Measurements from ENCODE around the gene FUT6.
A peak's percentile ranks its signal among the peaks of the same experiment; 100 is the strongest.

FUT6 gene

DNA sequence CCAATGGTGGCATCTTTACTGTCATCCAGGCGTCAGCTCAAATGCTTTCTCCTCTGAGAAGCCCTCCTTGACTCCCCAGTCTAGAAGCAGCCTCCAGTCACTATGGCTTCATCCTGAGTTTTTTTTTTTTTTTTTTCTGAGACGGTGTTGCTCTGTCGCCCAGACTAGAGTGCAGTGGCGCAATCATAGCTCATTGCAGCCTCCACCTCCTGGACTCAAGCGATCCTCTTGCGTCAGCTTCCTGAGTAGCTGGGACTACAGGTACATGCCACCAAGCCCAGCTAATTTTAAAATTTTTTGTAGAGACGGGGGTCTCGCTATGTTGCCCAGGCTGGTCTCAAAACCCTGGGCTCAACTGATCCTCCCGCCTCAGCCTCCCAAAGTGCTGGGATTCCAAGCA is 30.4 kb downstream of the FUT6 start:
- TF ChIP-seq FOXM1 (IDR thresholded peaks at IDR 0.05; ENCODE audit: borderline replicate concordance, low read depth) (no peak), CEBPB (IDR thresholded peaks at IDR 0.05) (peak; percentile 37; the same call in 1 of the 2 replicates), RAD21 (IDR thresholded peaks at IDR 0.05; ENCODE audit: low read depth) (no peak), NFIC (IDR thresholded peaks at IDR 0.05) (no peak)

- no peak for TF ChIP-seq TCF12 (IDR thresholded peaks at IDR 0.05; ENCODE audit: low read depth)
- no peak for TF ChIP-seq EP300 (IDR thresholded peaks at IDR 0.05; ENCODE audit: borderline replicate concordance)
- TF ChIP-seq NFIC (IDR thresholded peaks at IDR 0.05), result no peak
Observed at GRCh38 chr19:5808120-5808816, 31.2 kb downstream of the FUT6 start.

DNA sequence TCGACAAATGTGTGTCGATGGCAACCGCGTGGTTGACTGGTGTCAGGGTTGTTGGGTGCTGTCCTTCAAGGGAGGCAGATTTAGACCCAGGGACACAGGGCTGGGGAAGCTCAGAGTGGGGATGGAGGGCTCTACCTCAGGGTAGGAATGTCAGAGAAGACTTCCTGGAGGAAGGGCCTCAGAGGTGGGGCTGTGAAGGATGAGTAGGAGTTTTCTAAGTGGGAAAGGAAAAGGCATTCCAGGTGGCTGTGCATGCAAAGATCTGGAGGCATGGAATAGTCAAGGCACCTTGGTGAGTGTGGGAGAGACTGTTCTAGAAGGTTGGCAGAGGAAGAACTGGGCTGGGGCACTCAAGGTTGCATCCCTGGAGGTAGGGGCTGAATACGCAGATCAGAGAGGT is 32.6 kb downstream of the FUT6 start:
- TF ChIP-seq FOXM1 (IDR thresholded peaks at IDR 0.05; ENCODE audit: borderline replicate concordance, low read depth) (no peak), RAD21 (IDR thresholded peaks at IDR 0.05; ENCODE audit: low read depth) (no peak), TEAD4 (IDR thresholded peaks at IDR 0.05) (no peak), YY1 (IDR thresholded peaks at IDR 0.05; ENCODE audit: low read depth) (no peak), NFIC (IDR thresholded peaks at IDR 0.05) (no peak), MAX (IDR thresholded peaks at IDR 0.05) (no peak), CREB1 (IDR thresholded peaks at IDR 0.05; ENCODE audit: low read depth) (no peak)

DNA sequence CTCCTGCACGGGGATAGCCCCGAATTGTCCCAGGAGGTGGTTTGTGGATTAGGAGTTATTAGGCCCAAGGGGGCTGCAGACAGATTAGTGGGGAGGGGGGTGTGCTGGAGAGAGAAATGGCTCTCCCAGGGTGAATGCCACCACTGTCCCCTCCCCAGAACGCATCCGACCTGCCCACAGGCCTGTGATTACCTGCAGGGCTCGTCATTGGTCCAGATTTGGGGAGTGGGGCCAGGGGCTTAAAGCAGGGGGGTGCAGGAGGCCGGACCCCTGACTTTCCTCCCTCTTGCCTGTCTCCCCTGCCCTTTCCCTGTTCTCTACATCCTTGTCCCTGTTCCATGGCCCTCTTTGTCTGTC is 33.4 kb downstream of the FUT6 start:
- TF ChIP-seq EGR1 (IDR thresholded peaks at IDR 0.05) (no peak), RAD21 (IDR thresholded peaks at IDR 0.05; ENCODE audit: low read depth) (no peak), USF1 (IDR thresholded peaks at IDR 0.05) (no peak), CREB1 (IDR thresholded peaks at IDR 0.05; ENCODE audit: low read depth) (no peak), FOXM1 (IDR thresholded peaks at IDR 0.05; ENCODE audit: borderline replicate concordance, low read depth) (no peak), EP300 (IDR thresholded peaks at IDR 0.05; ENCODE audit: borderline replicate concordance) (no peak), REST (IDR thresholded peaks at IDR 0.05; ENCODE audit: low read depth) (no peak), NFIC (IDR thresholded peaks at IDR 0.05) (no peak), CEBPB (IDR thresholded peaks at IDR 0.05) (no peak), TEAD4 (IDR thresholded peaks at IDR 0.05) (no peak), YY1 (IDR thresholded peaks at IDR 0.05; ENCODE audit: low read depth) (no peak), ZBTB7A (IDR thresholded peaks at IDR 0.05; ENCODE audit: low read depth) (no peak)

GRCh38 chr19:5805462-5806132 is 33.9 kb downstream of the FUT6 start:
- no peak for TF ChIP-seq TCF12 (IDR thresholded peaks at IDR 0.05; ENCODE audit: low read depth)
- no peak for TF ChIP-seq FOXM1 (IDR thresholded peaks at IDR 0.05; ENCODE audit: borderline replicate concordance, low read depth)
- TF ChIP-seq ZBTB7A (IDR thresholded peaks at IDR 0.05; ENCODE audit: low read depth), result peak; percentile 93
- 0 out of 2 replicates have a peak, but pooled peaks have one; percentile 29 for TF ChIP-seq YY1 (IDR thresholded peaks at IDR 0.05; ENCODE audit: low read depth)
- TF ChIP-seq RAD21 (IDR thresholded peaks at IDR 0.05; ENCODE audit: low read depth), result peak; percentile 70

GRCh38 chr19:5804516-5805461 is 34.7 kb downstream of the FUT6 start, which contains the start of gene NRTN:
Gene NRTN (plus strand): TSS chr19:5805067. CDS start chr19:5824166, 19,099 bp downstream.
- TF ChIP-seq EGR1 (IDR thresholded peaks at IDR 0.05) (0 out of 2 replicates have a peak, but pooled peaks have one; percentile 16), YY1 (IDR thresholded peaks at IDR 0.05; ENCODE audit: low read depth) (no peak), FOXM1 (IDR thresholded peaks at IDR 0.05; ENCODE audit: borderline replicate concordance, low read depth) (no peak), USF1 (IDR thresholded peaks at IDR 0.05) (no peak), TAF1 (IDR thresholded peaks at IDR 0.05; ENCODE audit: low read depth) (no peak)

GRCh38 chr19:5803752-5804515 is 35.6 kb downstream of the FUT6 start:
- TF ChIP-seq MAX (IDR thresholded peaks at IDR 0.05) (peak; percentile 98), CEBPB (IDR thresholded peaks at IDR 0.05) (no peak), CREB1 (IDR thresholded peaks at IDR 0.05; ENCODE audit: low read depth) (no peak), TAF1 (IDR thresholded peaks at IDR 0.05; ENCODE audit: low read depth) (no peak), EGR1 (IDR thresholded peaks at IDR 0.05) (no peak; the same call in 1 of the 2 replicates), YY1 (IDR thresholded peaks at IDR 0.05; ENCODE audit: low read depth) (no peak), REST (IDR thresholded peaks at IDR 0.05; ENCODE audit: low read depth) (no peak), RAD21 (IDR thresholded peaks at IDR 0.05; ENCODE audit: low read depth) (peak; percentile 92), FOXM1 (IDR thresholded peaks at IDR 0.05; ENCODE audit: borderline replicate concordance, low read depth) (no peak), USF1 (IDR thresholded peaks at IDR 0.05) (no peak), EP300 (IDR thresholded peaks at IDR 0.05; ENCODE audit: borderline replicate concordance) (no peak), ZBTB7A (IDR thresholded peaks at IDR 0.05; ENCODE audit: low read depth) (peak; percentile 20; the same call in 1 of the 2 replicates), TCF12 (IDR thresholded peaks at IDR 0.05; ENCODE audit: low read depth) (peak; percentile 24; the same call in 1 of the 2 replicates), TEAD4 (IDR thresholded peaks at IDR 0.05) (no peak), NFIC (IDR thresholded peaks at IDR 0.05) (no peak)
